Suprapubic skin (tissue), 4 donors: ENCODE measurements around the gene INAVA. TPM values are rescaled to one million over a fixed set of nuclear protein-coding genes. Genes with fewer than 3 reads are reported as not detected.

Experiments used
- DNase-seq, 2 donors: peaks; one replicate each; pipeline ENCODE4 v3.0.0-alpha.2; 2019; ENCODE audit warnings: low spot score in 2 of 2
- H3K27ac ChIP-seq: fragments of 200-600 bp; sonication (generic); one replicate; pipeline ENCODE4 v1.5.1; 2019
- H3K27me3 ChIP-seq: fragments of 200-600 bp; sonication (generic); one replicate; pipeline ENCODE4 v1.5.1; 2019
- H3K36me3 ChIP-seq: fragments of 200-600 bp; sonication (generic); one replicate; pipeline ENCODE4 v1.5.1; 2019
- H3K4me1 ChIP-seq: fragments of 200-600 bp; sonication (generic); one replicate; pipeline ENCODE4 v1.5.1; 2019
- H3K4me3 ChIP-seq: fragments of 200-600 bp; sonication (generic); one replicate; pipeline ENCODE4 v1.5.1; 2019; ENCODE audit warnings: mild to moderate bottlenecking
- H3K9me3 ChIP-seq: fragments of 200-600 bp; sonication (generic); one replicate; pipeline ENCODE4 v1.5.1; 2019
- CTCF ChIP-seq, 2 donors: fragments of 200-600 bp in 1 of 2; fragments of 450-650 bp in 1 of 2; sonication (generic) in 1 of 2; IDR thresholded peaks; one replicate each; pipeline ENCODE4 v1.5.1; 2016 to 2019; ENCODE audit warnings: antibody characterized with exemption in 2 of 2, mild to moderate bottlenecking in 1 of 2, moderate library complexity in 1 of 2
- EP300 ChIP-seq: sonication (generic); formaldehyde crosslinking; IDR thresholded peaks from one replicate; pipeline ENCODE4 v1.6.1; 2017; ENCODE audit warnings: antibody characterized with exemption
- POLR2A ChIP-seq, 2 donors: fragments of 450-650 bp; IDR thresholded peaks; one replicate each; pipeline ENCODE4 v1.6.1; 2017; ENCODE audit warnings: antibody characterized with exemption in 2 of 2, mild to moderate bottlenecking in 2 of 2, moderate library complexity in 2 of 2
- POLR2AphosphoS5 ChIP-seq, 3 donors: sonication (generic); formaldehyde crosslinking; IDR thresholded peaks; one replicate each; pipeline ENCODE4 v1.6.1; 2017; ENCODE audit warnings: antibody characterized with exemption in 3 of 3
- WGBS: methylation state at CpG from one replicate; pipeline ENCODE4 v1.1.5; 2018; 5-methylcytosine and 5-hydroxymethylcytosine counted together
- total RNA-seq, 4 donors: library from RNA; depleted of rRNA; stranded (reverse); fragments of >200 nt; gene quantifications; one replicate each; pipeline ENCODE4 v1.1.0, GENCODE V29; 2016

INAVA gene
- total RNA-seq, 4 donors from 2014 or later: 110 to 137 (median 117) TPM

- Histone ChIP-seq H3K27ac (no peak overlapping the region), H3K9me3 (no peaks in the 10 kb centered on the region), H3K27me3 (peaks cover 29% of the 10 kb centered on the region), H3K36me3 (no peaks in the 10 kb centered on the region), H3K4me1 (peaks cover 13% of the 10 kb centered on the region), H3K4me3 (no peak overlapping the region)
- no peak for TF ChIP-seq POLR2A (IDR thresholded peaks at IDR 0.05)
- no peak for TF ChIP-seq CTCF (IDR thresholded peaks at IDR 0.05)
- peak in 1 of 2 donors; percentile 19 for DNase-seq
- 68% methylated on average over 11 of the region's 11 CpGs for WGBS
These were observed 7.7 kb upstream of the INAVA start for GRCh38 chr1:200887036-200887435.

- H3K4me1 ChIP-seq: peaks cover 15% of the 10 kb centered on the region
- TF ChIP-seq POLR2A (IDR thresholded peaks at IDR 0.05) (no peak), CTCF (IDR thresholded peaks at IDR 0.05) (no peak), POLR2AphosphoS5 (IDR thresholded peaks at IDR 0.05) (no peak), EP300 (no peak)
- 87% methylated on average over 5 of the region's 9 CpGs for WGBS
- H3K4me3 ChIP-seq: no peak overlapping the region
- no peak for DNase-seq
- H3K9me3 ChIP-seq: no peaks in the 10 kb centered on the region
- peaks cover 35% of the 10 kb centered on the region for H3K27me3 ChIP-seq
- H3K27ac ChIP-seq: no peak overlapping the region
- H3K36me3 ChIP-seq: no peaks in the 10 kb centered on the region
These were observed 6.8 kb upstream of the INAVA start for GRCh38 chr1:200887772-200888348.

GRCh38 chr1:200888349-200888838 lies 6.3 kb upstream of the INAVA start:
- no peak overlapping the region for H3K27ac ChIP-seq

GRCh38 chr1:200889571-200889970 lies 5.1 kb upstream of the INAVA start:
- DNase-seq: no peak
- H3K27me3 ChIP-seq: peaks cover 35% of the 10 kb centered on the region
- 92% methylated on average over 2 of the region's 2 CpGs for WGBS

More at GRCh38 chr1:200888349-200888838, 6.3 kb upstream of the INAVA start:
- TF ChIP-seq POLR2AphosphoS5 (IDR thresholded peaks at IDR 0.05): no peak
- no peak for TF ChIP-seq POLR2A (IDR thresholded peaks at IDR 0.05)
- TF ChIP-seq EP300: no peak
- TF ChIP-seq CTCF (IDR thresholded peaks at IDR 0.05): no peak
- H3K4me1 ChIP-seq: peaks cover 17% of the 10 kb centered on the region
- 100% methylated on average over 2 of the region's 7 CpGs for WGBS
- no peaks in the 10 kb centered on the region for H3K9me3 ChIP-seq
- H3K36me3 ChIP-seq: no peaks in the 10 kb centered on the region
- no peak overlapping the region for H3K4me3 ChIP-seq
- DNase-seq: no peak
- H3K27me3 ChIP-seq: peaks cover 35% of the 10 kb centered on the region

GRCh38 chr1:200890027-200890426 lies 4.7 kb upstream of the INAVA start:
- H3K27ac ChIP-seq: no peak overlapping the region
- no peak overlapping the region for H3K4me3 ChIP-seq
- WGBS: 97% methylated on average over 15 of the region's 15 CpGs
- H3K9me3 ChIP-seq: no peaks in the 10 kb centered on the region
- no peak for DNase-seq
- H3K36me3 ChIP-seq: no peaks in the 10 kb centered on the region
- H3K4me1 ChIP-seq: peaks cover 28% of the 10 kb centered on the region
- H3K27me3 ChIP-seq: peaks cover 35% of the 10 kb centered on the region
- TF ChIP-seq EP300 (no peak), POLR2AphosphoS5 (IDR thresholded peaks at IDR 0.05) (no peak), POLR2A (IDR thresholded peaks at IDR 0.05) (no peak), CTCF (IDR thresholded peaks at IDR 0.05) (no peak)

More at GRCh38 chr1:200889571-200889970, 5.1 kb upstream of the INAVA start:
- no peaks in the 10 kb centered on the region for H3K9me3 ChIP-seq
- H3K4me3 ChIP-seq: no peak overlapping the region
- peaks cover 27% of the 10 kb centered on the region for H3K4me1 ChIP-seq
- H3K27ac ChIP-seq: no peak overlapping the region
- TF ChIP-seq POLR2A (IDR thresholded peaks at IDR 0.05): no peak
- TF ChIP-seq POLR2AphosphoS5 (IDR thresholded peaks at IDR 0.05): no peak
- no peak for TF ChIP-seq EP300
- TF ChIP-seq CTCF (IDR thresholded peaks at IDR 0.05): no peak
- no peaks in the 10 kb centered on the region for H3K36me3 ChIP-seq
